DLD1 (cell line): ENCODE measurements around the gene ZBED6.

Experiments used
- in situ Hi-C: cut with HindIII; loops from 2 replicates; pipeline ENCODE4 v1.10.0; 2017; ENCODE audit warnings: low sequenced_read_pairs

ZBED6 gene

GRCh38 chr1:203839081-203839480 is 43.7 kb downstream of the ZBED6 start:
- in situ Hi-C loops: no loop called here

GRCh38 chr1:203840208-203840808 is 44.9 kb downstream of the ZBED6 start:
- in situ Hi-C loops: no loop called here

- in situ Hi-C loops: no loop called here
Measured at GRCh38 chr1:203842559-203842876, 47.1 kb downstream of the ZBED6 start.

DNA sequence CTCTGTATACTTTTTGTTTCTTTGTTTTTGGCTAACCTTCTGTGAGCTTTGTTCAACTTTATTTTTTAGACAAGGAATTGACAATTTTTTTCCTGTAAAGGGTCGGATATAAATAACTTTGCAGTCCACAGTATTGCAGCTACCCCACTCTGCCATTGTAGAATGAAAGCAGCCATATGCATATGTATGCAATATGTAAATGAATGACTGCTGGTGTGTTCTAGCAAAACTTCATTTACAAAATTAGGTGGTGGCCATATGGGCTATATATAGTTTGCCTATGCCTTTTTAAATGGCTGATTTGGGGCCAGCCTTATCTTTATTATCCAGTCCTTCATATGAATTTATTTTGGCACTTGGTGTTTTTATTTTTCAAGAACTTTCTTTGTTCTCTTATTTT is 48.0 kb downstream of the ZBED6 start:
- in situ Hi-C loops: no loop called here
